ENCODE measurements around the gene P3R3URF. TPM values are rescaled to one million over a fixed set of nuclear protein-coding genes. Genes with fewer than 3 reads are reported as not detected.

The P3R3URF gene
- total and polyA plus RNA-seq, 9 of the 15 experiments (the other 6 are each of a cell fraction or from before 2014, with no cell fraction given): not detected

DNA sequence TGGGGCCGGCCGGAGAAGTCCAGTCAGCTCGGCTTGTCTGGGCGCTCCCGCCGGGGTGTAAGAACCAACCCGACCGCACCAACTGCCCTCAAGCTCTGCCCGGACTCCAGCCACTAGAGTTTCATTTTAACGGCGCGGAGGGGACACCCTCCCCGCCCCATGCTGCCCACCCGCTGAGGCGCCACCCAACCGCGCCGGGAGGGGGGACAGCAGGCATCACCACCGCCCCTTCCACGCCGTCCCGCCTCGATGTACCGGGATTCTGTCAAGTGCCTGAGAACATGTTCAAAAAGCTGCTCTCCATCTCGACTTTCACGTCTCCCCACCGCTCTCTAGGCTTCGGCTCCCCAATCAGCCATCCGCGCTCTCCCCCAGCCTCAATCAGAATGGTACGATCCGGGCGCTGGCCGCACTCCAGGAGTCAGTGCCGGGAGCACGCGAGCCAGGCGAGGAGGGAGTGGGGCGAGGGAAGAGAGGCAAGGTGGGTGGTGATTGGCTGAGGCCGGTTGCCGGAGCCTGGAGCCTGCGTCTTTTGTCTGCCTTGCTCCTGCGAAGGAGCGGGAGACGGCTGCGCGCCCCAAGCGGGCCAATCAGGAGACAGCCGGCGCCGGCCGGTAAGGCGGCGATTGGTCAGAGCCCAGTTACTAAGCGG, 43.6 kb downstream of the P3R3URF start, which contains the start of gene PIK3R3 (continued):
- peak; percentile 95; the same call in 1 of the 2 replicates for TF ChIP-seq CBFB (CRISPR knock-in tag; IDR thresholded peaks at IDR 0.05)
- TF ChIP-seq NR2C2 (CRISPR knock-in tag; IDR thresholded peaks at IDR 0.05): peak; percentile 76
- no peak; the same call in 1 of the 2 replicates for TF ChIP-seq NR2C2 (tag; IDR thresholded peaks at IDR 0.05)
- TF ChIP-seq WHSC1 (IDR thresholded peaks at IDR 0.05; ENCODE audit: low read length): peak; percentile 6
- 0 out of 2 replicates have a peak, but pooled peaks have one; percentile 23 for TF ChIP-seq C11orf30 (IDR thresholded peaks at IDR 0.05; ENCODE audit: low read depth)
- TF ChIP-seq, protein P1, sequence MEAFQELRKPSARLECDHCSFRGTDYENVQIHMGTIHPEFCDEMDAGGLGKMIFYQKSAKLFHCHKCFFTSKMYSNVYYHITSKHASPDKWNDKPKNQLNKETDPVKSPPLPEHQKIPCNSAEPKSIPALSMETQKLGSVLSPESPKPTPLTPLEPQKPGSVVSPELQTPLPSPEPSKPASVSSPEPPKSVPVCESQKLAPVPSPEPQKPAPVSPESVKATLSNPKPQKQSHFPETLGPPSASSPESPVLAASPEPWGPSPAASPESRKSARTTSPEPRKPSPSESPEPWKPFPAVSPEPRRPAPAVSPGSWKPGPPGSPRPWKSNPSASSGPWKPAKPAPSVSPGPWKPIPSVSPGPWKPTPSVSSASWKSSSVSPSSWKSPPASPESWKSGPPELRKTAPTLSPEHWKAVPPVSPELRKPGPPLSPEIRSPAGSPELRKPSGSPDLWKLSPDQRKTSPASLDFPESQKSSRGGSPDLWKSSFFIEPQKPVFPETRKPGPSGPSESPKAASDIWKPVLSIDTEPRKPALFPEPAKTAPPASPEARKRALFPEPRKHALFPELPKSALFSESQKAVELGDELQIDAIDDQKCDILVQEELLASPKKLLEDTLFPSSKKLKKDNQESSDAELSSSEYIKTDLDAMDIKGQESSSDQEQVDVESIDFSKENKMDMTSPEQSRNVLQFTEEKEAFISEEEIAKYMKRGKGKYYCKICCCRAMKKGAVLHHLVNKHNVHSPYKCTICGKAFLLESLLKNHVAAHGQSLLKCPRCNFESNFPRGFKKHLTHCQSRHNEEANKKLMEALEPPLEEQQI (IDR thresholded peaks at IDR 0.05): peak; percentile 95
- TF ChIP-seq TGIF2 (CRISPR knock-in tag; IDR thresholded peaks at IDR 0.05): 0 out of 2 replicates have a peak, but pooled peaks have one; percentile 18
- TF ChIP-seq, protein P2, sequence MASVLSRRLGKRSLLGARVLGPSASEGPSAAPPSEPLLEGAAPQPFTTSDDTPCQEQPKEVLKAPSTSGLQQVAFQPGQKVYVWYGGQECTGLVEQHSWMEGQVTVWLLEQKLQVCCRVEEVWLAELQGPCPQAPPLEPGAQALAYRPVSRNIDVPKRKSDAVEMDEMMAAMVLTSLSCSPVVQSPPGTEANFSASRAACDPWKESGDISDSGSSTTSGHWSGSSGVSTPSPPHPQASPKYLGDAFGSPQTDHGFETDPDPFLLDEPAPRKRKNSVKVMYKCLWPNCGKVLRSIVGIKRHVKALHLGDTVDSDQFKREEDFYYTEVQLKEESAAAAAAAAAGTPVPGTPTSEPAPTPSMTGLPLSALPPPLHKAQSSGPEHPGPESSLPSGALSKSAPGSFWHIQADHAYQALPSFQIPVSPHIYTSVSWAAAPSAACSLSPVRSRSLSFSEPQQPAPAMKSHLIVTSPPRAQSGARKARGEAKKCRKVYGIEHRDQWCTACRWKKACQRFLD (CRISPR knock-in tag; IDR thresholded peaks at IDR 0.05): peak; percentile 97
- TF ChIP-seq, protein P3, sequence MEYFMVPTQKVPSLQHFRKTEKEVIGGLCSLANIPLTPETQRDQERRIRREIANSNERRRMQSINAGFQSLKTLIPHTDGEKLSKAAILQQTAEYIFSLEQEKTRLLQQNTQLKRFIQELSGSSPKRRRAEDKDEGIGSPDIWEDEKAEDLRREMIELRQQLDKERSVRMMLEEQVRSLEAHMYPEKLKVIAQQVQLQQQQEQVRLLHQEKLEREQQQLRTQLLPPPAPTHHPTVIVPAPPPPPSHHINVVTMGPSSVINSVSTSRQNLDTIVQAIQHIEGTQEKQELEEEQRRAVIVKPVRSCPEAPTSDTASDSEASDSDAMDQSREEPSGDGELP (CRISPR knock-in tag; IDR thresholded peaks at IDR 0.05; ENCODE audit: borderline replicate concordance): peak; percentile 97
- TF ChIP-seq, protein P4, sequence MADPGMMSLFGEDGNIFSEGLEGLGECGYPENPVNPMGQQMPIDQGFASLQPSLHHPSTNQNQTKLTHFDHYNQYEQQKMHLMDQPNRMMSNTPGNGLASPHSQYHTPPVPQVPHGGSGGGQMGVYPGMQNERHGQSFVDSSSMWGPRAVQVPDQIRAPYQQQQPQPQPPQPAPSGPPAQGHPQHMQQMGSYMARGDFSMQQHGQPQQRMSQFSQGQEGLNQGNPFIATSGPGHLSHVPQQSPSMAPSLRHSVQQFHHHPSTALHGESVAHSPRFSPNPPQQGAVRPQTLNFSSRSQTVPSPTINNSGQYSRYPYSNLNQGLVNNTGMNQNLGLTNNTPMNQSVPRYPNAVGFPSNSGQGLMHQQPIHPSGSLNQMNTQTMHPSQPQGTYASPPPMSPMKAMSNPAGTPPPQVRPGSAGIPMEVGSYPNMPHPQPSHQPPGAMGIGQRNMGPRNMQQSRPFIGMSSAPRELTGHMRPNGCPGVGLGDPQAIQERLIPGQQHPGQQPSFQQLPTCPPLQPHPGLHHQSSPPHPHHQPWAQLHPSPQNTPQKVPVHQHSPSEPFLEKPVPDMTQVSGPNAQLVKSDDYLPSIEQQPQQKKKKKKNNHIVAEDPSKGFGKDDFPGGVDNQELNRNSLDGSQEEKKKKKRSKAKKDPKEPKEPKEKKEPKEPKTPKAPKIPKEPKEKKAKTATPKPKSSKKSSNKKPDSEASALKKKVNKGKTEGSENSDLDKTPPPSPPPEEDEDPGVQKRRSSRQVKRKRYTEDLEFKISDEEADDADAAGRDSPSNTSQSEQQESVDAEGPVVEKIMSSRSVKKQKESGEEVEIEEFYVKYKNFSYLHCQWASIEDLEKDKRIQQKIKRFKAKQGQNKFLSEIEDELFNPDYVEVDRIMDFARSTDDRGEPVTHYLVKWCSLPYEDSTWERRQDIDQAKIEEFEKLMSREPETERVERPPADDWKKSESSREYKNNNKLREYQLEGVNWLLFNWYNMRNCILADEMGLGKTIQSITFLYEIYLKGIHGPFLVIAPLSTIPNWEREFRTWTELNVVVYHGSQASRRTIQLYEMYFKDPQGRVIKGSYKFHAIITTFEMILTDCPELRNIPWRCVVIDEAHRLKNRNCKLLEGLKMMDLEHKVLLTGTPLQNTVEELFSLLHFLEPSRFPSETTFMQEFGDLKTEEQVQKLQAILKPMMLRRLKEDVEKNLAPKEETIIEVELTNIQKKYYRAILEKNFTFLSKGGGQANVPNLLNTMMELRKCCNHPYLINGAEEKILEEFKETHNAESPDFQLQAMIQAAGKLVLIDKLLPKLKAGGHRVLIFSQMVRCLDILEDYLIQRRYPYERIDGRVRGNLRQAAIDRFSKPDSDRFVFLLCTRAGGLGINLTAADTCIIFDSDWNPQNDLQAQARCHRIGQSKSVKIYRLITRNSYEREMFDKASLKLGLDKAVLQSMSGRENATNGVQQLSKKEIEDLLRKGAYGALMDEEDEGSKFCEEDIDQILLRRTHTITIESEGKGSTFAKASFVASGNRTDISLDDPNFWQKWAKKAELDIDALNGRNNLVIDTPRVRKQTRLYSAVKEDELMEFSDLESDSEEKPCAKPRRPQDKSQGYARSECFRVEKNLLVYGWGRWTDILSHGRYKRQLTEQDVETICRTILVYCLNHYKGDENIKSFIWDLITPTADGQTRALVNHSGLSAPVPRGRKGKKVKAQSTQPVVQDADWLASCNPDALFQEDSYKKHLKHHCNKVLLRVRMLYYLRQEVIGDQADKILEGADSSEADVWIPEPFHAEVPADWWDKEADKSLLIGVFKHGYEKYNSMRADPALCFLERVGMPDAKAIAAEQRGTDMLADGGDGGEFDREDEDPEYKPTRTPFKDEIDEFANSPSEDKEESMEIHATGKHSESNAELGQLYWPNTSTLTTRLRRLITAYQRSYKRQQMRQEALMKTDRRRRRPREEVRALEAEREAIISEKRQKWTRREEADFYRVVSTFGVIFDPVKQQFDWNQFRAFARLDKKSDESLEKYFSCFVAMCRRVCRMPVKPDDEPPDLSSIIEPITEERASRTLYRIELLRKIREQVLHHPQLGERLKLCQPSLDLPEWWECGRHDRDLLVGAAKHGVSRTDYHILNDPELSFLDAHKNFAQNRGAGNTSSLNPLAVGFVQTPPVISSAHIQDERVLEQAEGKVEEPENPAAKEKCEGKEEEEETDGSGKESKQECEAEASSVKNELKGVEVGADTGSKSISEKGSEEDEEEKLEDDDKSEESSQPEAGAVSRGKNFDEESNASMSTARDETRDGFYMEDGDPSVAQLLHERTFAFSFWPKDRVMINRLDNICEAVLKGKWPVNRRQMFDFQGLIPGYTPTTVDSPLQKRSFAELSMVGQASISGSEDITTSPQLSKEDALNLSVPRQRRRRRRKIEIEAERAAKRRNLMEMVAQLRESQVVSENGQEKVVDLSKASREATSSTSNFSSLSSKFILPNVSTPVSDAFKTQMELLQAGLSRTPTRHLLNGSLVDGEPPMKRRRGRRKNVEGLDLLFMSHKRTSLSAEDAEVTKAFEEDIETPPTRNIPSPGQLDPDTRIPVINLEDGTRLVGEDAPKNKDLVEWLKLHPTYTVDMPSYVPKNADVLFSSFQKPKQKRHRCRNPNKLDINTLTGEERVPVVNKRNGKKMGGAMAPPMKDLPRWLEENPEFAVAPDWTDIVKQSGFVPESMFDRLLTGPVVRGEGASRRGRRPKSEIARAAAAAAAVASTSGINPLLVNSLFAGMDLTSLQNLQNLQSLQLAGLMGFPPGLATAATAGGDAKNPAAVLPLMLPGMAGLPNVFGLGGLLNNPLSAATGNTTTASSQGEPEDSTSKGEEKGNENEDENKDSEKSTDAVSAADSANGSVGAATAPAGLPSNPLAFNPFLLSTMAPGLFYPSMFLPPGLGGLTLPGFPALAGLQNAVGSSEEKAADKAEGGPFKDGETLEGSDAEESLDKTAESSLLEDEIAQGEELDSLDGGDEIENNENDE (IDR thresholded peaks at IDR 0.05; ENCODE audit: low read depth, low read length): no peak
- TF ChIP-seq SRSF9 (IDR thresholded peaks at IDR 0.05; ENCODE audit: borderline replicate concordance, low read depth, low read length): no peak
